GM18502 (cell line): ENCODE results near the gene TMEM115.
A peak's percentile ranks its signal among the peaks of the same experiment; 100 is the strongest.

ENCODE experiments used
- ATAC-seq: cut with Tn5 transposase; IDR thresholded peaks from one replicate; pipeline ENCODE4 v1.9.1; 2021; ENCODE audit warnings: mild to moderate bottlenecking; ENCODE audit not compliant: unreplicated experiment, poor library complexity

TMEM115 gene, protein sequence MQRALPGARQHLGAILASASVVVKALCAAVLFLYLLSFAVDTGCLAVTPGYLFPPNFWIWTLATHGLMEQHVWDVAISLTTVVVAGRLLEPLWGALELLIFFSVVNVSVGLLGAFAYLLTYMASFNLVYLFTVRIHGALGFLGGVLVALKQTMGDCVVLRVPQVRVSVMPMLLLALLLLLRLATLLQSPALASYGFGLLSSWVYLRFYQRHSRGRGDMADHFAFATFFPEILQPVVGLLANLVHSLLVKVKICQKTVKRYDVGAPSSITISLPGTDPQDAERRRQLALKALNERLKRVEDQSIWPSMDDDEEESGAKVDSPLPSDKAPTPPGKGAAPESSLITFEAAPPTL

DNA sequence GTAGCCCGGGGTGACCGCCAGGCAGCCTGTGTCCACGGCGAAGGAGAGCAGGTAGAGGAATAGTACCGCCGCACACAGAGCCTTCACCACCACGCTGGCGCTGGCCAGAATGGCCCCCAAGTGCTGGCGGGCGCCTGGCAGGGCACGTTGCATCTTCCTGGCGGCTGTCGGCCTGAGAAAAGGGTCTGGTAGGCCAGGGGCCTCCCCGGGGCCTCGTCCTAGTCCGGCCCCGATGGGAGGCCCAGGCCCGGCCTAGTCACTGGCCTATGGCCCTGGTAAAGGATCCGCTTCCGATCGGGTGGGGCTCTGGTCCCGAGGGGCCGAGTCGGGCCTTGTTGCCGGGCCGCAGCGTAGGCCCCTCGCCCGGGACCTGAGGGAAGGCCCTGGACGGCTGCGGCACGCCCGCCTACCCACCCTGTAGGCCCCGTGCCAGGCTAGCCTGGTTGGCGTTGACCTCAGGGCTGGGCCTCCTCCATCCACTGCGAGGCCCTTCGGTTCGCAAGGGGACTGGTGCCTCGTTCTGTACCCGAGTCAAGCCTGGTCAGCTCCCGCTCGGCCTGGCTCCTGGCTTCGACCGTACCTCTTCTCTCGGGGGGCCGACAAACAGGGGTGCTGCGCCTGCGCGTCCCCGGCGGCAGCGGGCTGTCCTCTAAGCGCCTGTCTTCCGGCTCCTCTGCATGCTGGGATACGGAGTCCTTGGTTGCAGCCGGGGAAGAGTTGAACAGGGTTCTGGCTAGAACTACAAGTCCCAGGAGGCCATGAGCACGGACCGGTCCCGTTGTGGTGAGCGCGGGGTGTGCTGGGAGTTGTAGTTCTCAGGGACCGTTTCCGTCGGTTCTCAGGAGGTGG, at the start of gene TMEM115:
TSS of gene TMEM115 (minus strand) at position 611 of the 849 bp plus-strand sequence. CDS start at position 153, 458 bp downstream.
- ATAC-seq: peak; percentile 99

DNA sequence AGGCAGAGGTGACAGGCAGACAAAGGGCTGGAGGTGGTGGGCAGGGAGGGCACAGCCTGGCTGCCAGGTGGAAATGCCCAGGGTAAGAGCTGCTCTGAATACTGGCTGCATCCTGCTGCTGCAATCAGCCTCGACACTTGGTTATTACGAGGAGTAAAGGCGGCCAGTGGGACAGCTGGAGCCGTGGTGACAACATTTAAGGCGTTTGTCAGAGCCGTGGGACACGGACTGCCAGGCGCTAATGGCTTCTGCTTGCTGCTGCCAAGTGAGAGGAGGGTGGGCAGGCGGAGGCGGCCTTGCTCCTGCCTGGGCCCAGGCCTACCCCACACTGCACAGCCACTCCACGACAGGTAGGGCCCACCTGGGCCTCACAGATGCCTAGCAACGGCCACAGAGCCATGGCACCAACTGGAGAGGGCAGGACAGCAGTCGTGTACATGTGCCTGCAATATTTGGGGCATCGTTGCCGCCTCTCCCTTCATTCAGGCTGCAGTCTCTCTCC, 49.2 kb upstream of the TMEM115 start:
- ATAC-seq: no peak

DNA sequence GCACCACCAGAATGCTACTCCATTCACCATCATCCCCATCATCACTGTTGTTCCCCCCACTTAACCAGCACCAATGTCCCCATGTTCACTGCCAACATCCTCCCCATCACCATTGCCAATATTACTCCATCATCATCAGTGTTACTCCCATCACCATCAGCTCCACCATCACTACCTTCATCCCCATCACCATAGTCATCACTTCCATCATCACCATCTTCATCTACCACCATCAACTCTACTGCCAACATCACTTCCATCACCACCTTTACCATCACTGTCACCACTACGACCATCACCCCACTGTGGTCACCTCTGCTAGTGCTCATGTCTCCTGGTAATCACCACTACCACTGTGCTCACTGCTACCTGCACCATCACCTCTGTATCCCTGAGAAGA, 47.2 kb upstream of the TMEM115 start:
- ATAC-seq: no peak

DNA sequence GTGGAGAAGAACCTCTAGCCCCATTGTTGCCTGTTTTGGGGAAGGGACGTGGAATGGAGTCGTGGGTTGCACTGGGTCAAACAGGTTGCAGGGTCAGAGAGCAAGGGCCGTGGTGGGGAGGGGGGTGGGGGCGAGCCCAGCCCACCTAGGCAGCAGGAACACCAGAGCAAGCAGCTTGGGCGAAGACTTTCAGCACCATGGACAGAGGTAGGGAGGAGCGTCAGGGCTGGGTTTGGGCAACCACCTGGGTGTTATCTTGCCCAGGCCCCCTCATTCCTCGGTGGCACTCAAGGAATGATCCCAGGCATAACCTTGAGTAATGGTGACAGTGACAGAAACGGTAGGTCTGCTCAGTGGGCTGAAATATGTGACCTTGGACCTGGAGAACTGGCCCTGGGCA, 45.9 kb upstream of the TMEM115 start:
- ATAC-seq: no peak

DNA sequence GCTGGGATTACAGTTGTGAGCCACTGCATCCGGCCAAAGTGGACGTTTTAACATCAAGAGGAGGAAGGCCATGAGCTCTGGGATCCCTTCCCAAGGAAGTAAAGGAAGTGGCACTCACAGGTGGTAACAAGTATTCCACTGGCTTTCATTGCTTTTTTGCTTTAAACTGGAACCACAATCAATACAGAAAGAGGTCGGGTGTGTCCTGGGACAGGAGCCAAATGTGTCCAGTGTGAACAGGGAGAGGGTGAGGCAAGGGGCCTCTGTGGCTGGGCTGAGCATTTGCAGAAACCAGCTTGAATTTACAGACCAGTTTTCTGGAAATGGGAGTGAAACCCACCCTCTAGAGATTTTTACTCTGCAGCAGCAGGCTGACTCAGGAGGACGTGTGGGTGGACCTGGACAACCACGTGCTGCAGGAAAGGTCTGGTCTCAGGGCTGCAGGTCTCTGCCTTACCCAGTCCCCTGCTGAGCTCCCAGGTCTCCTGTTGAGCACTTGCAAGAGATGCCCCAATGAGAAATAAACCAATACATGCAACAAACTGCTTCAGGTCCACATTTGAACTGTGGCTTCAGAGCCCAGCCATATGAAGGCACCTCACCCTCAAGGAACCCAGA, 42.8 kb upstream of the TMEM115 start:
- ATAC-seq: no peak

DNA sequence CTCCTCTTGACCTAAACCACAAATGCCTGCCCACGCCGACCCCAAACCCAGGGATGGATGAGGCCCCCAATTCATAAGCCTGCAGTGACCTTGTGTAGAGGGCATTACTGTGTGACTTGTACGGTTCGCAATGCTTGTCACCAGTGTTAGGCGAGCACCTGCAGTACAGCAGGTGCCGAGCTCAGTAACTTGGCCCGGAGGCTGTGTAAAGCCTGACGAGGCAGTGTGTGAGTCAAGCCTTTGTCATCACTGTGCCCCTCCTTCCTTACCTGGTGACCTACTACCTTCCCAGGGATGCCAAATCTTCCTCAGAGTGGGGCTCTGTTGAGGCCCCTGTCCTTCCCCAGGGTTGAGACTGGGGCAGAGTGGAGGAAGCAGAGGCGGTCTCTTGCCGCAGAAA, 37.2 kb upstream of the TMEM115 start:
- ATAC-seq: no peak

DNA sequence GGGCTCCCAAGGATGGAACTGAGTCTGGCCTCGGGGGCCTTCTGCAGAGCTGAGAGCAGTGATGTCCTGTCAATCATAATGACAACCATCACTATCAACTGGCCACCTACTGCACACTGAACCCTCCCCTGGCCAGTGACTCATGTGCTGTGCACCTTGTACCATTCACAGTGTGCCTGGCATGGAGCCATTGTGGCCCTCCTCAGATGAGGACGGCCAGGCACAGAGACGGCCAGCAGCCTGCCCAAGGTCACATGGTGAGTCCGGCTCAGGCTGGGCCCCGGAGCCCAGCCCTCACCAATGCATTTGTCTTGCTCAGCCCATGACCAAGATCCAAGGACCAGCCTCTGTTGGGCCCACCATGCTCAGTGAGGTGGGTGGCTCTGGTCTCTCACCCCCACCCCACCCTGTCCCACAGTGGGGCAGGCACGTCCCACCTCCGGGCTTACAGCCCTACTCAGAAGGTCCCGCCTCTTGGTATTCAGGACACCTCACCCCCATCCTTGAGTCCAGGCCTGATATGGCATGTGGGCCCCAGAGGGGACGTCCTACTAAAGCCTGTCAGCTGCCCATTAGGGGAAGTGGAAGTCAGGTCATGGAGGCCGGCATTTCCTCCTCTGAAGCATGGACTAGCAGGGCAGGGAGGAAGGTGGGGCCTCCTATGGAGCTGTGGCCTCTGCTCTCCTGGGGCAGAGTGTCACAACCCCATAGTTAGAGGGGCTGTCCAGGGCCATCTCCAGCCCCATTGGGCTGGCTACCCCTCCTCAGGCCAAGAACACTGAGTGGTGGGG, 35.9 kb upstream of the TMEM115 start:
- ATAC-seq: no peak

DNA sequence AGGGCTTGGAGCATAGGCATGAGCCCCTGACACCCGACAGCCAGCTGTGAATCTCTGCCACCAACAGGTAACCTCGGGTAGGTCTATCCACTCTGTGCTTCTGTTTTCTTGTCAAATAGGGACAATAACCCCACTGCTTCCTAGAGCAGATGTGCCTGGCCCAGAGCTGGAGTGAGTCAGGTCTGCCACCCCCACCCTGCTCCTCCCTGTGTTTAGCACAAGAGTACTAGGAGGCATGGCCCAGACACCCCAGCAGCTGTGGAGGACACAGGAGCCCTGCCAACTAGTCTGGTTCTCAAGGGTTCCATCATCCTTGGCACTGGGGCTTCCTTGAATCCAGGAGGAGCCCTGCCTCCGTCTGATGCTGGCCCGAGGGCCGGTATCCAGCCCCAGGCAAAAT, 33.7 kb upstream of the TMEM115 start:
- ATAC-seq: no peak

DNA sequence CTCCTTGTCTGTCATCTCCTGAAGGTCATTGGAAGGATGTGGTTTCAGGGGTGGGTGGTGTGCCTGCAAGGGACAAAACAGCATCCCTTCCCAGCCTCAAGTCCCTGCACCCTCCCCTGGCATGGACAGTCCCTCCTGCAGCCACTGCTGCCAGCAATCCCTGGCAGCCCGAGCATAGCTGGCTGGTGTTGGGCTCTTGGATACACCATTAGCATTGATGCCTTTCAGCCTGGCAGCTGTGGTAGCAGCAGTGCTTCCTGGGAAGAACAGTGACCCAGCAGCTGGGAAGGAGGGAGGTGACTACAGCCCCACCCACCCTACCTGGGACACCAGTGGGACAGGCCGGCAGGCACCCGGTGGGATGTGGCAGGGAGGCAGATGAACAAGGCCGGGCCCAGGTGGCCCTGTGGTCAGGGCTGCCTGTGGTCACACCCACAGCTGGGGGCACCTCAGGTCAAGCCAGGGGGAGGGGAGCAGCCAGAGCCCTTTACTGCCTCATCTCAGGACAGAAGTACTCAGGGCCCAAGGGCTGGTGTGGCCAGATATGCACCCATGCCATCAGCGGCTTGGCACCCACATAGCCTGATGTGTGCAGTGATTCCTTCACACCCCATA, 32.9 kb upstream of the TMEM115 start:
- no peak for ATAC-seq

DNA sequence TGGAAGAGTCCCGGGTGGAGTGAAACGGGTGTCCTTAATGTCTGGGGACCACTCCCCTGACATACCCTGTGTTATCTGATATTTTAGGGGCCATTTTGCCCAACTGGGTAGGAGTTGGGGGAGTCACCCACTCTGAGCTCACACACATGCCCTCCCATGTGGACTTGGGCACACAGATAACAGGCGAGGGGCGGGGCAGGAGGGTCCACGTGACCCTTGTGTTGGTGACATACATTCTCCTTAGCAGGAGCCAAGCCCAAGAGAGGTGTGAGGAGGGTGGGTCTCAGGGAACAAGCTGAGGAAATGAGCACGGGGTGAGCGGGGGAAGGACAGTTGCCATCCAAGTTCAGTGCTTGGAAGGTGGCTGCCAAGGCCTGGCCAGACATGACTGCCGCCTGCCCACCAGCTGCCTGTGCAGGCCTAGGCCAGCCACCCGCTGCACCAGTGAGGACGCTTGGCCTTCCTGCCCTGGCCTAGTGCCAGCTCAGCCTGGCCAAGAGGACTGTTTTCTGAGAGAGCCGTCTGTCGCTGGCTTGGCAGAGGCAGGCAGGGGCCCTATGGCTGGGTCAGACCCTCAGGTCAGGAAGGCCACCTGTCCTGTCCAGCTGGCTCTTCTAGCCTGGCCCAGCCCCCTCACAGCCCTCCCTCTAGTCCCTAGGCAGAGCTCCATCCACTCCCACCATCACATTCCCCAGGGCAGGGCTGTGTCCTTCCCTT, 31.3 kb upstream of the TMEM115 start:
- no peak for ATAC-seq

DNA sequence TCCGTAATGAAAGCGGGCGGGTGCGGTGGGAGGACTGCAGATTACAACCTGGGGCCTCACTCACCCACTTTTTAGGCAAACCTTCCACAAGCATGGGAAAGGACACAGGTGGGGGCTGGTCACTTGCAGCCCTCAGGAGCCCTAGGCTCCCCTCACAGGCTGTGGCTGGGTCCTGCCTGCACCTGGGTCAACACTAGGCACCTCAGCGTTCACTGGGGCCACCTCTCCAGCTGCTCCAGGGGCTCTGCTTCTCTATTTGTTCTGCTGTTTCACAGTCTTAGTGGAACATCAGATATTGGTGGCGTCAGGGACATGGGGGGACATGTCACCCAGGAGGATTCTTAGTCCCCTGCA, 30.1 kb upstream of the TMEM115 start:
- no peak for ATAC-seq

DNA sequence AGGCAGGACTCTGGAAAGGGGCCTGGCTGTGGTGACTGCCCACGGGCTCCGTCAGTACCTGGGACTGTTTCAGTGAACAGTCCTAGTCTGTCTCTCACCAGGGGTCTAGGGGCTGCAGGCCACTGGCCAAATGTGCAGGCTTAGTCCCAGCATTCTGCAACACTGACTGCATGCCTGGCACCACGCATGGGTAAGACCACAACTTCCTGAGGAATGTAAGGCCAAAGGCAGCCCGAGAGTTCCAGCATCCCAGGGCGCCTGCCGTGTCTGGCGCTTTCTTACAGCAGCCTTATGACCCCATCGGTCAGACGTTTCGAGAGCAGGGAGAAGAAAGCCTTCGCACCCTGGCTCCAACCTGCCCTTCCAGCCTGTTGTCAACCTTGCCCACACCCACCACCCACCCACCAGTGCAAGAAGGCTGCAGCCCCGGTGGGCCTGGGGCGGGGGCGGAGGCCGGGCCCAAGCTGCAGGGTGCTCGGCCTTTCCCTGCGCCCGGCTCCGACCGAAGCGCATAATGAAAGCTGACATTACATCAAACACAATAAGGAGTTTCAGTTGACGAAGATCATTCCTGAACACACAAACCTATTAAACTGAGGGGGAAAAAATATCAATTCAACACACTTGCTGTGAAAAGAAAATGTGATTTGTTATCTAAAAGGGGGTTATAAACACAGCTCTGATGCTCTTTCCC, 29.5 kb upstream of the TMEM115 start:
- no peak for ATAC-seq

DNA sequence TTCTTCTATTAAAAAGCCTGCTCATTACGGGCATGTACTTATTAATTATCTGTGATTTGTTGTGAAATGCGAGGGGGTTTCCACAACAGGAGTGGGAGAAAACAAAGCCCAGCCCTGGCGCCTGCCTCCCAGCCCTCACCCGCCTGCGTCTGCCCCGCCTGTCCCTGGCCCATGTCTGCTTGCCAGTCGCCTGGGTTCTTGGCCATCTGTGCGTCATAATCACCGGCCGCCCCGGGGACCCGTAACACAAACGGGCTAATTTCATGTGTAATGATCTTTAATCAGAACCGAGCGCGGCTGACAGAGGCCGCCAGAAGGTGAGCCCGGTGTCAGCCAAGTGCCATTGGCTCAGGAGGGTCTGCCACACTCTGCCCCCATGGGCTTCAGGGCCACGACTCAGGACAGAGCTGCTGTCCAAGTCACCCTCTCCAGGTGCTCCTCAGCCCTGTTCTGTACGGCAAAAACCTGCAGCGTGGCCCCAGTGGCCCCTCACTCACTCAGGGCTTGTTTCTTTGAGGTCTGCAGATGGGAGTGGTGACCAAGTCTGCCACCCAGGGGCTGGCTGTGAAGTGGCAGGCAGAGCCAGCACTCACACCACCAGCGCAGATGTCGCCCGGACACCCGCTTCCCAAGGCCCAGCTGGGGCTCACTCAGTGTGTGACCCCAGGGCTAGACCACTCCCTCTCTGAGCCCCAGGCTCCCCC, 28.8 kb upstream of the TMEM115 start:
- no peak for ATAC-seq

DNA sequence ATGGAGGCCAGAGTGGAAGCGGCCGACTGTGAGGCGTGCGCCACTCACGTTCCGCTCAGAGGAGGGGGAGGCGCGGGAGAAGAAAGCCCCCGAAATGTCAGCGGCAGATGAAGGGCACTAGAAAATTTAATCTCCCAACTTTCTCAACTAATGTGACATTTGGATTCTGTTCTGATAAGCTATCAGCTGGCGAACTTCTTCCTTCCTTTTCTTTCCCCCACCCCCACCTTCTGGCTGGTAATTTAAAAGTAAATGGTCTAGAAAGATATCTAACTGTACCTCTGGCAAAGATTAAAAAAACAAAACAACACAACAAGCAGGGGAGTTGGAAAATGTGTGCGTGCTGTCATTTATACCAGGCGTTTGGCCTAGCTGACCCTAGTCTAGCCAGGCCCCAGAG, 26.4 kb upstream of the TMEM115 start:
- no peak for ATAC-seq

DNA sequence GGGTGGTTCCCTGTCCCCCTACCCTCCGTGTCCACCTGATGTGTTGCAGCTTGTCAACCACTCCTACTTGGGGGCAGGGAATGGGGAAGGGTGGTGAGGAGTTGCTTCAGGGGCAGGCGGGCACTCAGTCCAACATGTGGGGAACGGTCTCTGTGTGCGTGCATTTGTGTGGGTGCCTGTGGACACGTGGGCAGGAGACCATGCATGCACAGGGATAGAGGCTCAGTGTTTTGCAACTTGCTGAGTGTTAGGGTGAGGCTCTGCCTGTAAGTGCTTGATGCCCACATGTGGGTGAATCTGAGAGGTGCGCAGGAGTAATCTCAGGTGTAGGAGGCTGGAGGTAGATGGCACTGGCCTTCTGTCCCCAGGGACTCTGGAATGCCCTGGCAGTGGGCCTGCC, 24.4 kb upstream of the TMEM115 start:
- ATAC-seq: no peak

DNA sequence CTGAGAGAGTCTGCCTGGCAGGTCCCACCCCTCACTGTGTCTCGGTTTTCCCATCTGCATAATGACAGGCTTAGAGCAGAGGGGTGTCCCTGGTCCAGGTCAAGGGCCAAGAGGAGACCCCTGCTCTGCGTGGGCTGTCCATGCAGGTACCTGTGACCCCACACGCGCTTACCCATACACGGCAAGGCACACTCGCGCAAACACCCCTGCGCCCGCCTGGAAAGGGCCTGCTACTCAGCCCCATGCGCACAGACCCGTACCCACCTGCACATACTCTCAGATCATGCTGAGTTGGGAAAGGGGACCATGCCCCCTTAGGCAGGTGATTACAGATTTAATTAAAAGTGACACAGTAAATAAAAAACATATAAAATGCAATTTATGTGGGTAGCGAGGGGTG, 23.4 kb upstream of the TMEM115 start:
- ATAC-seq: no peak

DNA sequence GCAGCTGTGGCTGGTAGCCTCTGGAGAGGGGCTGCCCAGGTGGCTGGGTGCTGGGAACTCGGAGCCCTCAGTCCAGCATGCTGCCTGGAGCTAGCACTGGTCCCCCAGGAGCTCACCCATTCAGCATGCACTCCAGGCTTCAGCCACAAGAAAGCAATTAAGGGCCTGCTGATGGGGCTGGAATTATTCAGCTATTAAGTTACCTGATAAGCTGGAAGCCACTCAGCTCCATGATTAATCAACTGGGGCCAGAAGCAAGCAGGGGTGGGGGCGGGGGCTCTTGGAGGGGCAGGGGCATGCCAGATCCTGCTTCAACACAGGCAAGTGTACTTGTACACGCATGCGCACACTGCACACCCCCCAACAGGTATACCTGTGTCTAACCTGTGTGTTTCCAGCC, 22.1 kb upstream of the TMEM115 start:
- ATAC-seq: no peak

DNA sequence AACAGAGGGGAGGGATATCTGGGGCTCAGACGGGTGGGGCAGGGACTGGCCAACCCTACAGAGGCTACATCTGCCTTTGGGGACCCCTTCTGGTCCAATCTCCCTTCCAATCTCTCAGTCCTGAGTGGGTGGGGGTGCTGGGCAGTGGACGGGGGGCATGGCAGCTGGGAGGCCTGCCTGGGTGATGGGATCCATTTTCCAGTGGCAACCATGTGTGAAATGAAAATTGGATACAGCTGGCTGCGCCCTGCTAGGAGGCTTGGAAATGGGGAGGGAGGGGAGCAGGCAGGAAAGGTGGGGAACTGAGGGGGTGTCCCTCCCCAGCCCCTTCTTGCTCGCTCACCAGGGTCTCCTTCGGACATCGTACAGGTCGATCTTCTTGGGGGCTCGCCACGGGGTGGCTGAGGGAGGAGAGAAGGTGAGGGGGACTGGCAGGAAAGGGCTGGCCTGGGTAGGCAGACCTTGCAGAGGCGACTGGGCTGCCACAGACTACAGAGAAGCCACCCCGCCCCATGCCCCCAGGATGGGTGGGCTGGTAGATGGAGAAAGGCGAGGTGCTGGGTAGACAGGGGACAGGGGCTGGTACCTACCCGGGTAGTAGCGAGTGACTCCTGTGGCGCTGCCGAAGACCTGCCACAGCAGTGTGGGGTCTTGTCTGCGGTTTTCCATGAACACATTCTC, 21.2 kb upstream of the TMEM115 start:
- no peak for ATAC-seq
